Myocyte (in vitro differentiated cells): ENCODE results near the gene CEP55. TPM values are rescaled to one million over a fixed set of nuclear protein-coding genes. Genes with fewer than 3 reads are reported as not detected.
"Not testable (repeated sequence)": the region's sequence is repeated elsewhere in the genome, so short reads cannot be mapped to it uniquely, and the experiment has no call there.

Experiments used
- DNase-seq: peaks from one replicate; pipeline ENCODE4 v3.0.0-alpha.2; 2012; ENCODE audit warnings: low read depth
- total RNA-seq: library from RNA; depleted of rRNA; stranded (reverse); fragments of >200 nt; gene quantifications from 2 replicates; pipeline ENCODE4 v1.2.3, GENCODE V29; 2014

CEP55 gene
- total RNA-seq, 1 donor from 2014 or later: 2.1 TPM

DNA sequence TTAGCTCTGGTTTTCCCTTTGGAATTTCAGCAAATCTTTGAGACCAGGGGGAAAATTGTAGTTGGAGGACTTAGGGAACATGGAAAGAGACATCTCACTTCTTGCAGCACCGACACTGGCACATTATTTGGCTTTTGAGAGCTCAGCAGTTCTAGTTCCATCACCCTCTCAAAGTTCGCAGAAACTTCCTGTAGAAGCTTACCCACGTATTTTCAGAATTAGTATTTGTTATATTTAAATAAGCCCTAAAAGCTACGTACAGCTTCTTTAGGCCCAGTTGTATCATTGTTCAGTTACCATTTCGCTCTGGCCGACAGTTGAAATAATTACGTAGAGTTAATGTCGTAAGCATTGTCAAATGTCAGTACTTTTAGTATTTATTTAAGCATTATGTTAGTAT is 13.4 kb downstream of the CEP55 start:
- DNase-seq: no peak

DNA sequence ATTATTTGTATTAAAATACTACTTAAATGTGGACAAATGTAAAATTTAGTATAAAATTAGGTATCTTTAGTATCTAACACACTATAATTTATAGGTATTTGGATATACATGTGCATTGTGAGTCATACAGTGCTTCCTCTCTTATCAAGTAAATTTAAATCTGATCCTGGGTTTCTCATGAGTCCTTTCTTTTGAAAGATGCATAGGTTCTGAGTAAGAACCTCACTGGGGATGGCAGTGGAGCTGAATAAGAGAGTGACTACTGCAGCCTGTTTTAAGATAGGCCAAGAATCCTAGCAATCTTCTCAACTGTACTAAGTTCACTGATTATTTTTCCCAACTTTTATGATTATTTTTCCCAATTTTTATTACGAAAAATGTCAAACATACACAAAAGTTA is 16.2 kb downstream of the CEP55 start:
- no peak for DNase-seq

DNA sequence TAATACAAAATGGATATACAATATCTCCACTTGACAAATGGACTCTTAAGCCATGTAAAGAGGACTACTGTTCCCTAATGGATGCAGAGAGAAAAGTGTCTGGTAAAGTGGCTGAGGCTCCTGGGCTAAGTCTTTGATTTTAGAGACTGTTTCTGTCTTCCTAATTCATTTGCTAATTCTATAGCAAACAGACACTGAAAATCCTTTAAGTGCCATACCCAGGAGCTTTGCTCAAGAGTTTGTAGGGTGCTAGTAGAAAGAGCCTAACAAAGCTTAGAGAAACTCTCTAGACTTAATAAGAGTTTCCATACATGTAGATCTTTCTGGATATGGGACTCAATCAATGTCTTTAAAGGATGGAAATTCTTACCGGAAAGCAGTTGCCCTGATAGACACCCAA is 16.7 kb downstream of the CEP55 start:
- no peak for DNase-seq

DNA sequence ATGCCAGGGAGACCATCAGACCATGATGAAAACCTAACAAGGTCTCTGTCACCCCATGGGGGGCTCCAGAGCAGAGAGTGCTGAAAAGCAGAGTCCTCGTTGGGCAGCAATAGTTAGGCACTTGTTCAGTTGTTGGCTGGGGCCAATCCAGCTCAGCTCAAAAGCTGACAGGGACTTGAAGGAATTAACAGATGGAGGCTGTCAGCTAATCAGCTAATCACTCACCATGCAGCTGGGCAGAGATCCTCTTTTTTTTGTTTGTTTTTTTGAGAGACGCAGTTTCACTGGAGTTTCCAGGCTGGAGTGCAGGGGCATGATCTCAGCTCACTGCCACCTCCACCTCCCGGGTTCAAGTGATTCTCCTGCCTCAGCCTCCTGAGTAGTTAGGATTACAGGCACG is 18.1 kb downstream of the CEP55 start:
- peak; percentile 68 for DNase-seq

DNA sequence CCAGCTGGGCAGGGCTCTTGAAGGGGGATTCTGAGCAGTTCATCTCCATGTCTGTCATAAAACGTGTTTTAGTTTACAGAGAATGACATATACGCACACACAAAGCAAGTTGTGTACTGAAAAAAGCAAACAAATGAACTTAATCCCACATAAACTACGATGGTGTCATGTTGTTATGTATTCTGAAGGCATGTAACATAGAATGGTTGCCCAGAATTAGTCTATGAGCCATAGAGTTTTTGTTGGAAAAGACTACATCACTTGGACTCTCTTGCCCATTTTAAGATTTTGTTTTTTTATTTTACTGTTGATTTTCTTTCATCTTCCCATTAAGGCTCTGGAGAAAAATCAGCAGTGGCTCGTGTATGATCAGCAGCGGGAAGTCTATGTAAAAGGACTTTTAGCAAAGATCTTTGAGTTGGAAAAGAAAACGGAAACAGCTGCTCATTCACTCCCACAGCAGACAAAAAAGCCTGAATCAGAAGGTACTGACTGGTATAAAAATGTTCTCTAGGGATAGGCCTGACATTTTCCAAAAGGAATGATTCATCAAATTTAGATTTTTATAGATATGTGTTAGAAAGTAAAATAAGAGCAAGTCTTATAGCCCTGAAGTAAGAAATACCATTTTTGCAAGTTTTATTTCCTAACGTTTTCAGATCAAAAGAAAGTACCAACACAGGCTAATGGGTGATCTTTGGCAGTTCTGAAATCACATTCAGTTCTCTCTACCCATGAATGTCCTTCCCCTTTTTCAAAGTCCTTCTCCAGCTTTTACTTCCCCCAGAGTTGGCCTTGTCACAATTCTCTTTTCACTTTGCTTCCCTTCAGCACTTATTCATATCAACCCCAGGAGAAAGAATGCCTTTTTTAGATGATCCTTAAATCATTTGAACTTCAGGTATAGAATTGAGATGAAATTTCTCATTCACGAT is 18.9 kb downstream of the CEP55 start:
- DNase-seq: peak; percentile 67

DNA sequence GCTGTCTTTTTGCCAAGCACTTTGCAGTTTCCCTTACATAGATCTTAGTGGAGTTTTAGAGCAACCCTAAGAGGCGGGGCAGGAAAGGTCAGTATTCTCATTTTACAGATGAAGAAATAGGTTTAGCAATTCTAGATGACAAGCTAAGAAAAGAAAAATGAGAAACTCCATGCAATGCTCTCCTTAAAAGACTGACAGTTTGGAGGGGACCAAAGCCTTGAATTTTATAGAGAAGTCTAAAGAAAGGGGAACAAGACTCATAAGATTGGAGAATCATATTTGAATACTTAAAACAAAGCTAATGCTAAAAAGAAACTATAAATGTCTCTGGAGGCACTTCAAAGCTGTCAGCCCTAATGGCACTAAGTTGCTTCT is 19.6 kb downstream of the CEP55 start:
- DNase-seq: no peak

DNA sequence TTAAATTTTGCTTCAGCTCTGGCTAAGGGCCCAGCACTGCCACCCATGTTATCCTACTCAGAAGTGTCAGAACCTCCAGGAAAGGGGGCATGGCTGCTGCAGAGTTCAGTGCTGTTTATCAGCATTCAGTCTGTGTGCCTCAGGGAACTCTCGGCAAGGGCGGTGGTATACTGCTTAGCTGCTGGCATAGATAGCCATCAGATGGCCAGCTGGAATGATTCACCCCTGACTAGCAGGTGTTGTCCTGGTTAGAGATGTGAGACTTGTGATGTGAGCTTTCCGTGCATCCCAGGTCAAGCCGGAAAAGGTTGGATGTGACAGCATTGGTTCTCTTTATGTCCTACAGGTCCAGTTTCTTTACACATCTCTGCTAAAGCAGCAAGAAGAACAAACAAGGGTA is 22.1 kb downstream of the CEP55 start:
- peak; percentile 55 for DNase-seq

DNA sequence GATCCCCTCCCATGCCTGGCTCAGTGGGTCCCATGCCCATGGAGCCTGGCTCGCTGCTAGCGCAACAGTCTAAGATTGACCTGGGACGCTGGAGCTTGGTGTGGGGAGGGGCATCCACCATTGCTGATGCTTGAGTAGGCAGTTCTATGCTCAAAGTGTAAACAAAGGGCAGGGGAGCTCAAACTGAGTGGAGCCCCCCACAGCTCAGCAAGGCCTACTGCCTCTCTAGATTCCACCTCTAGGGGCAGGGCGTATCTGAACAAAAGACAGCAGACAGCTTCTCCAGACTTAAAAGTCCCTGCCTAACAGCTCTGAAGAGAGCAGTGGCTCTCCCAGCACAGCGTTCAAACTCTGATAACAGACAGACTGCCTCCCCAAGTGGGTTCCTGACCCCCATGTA is 38.9 kb downstream of the CEP55 start:
- no peak for DNase-seq

DNA sequence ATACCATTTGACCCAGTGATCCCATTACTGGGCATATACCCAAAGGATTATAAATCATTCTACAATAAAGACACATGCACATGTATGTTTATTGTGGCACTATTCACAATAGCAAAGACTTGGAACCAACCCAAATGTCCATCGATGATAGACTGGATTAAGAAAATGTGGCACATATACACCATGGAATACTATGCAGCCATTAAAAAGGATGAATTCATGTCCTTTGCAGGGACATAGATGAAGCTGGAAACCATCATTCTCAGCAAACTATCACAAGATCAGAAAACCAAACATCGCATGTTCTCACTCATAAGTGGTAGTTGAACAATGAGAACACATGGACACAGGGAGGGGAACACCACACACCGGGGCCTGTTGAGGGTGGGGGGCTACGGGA is 44.5 kb downstream of the CEP55 start:
- DNase-seq: not testable (repeated sequence)

DNA sequence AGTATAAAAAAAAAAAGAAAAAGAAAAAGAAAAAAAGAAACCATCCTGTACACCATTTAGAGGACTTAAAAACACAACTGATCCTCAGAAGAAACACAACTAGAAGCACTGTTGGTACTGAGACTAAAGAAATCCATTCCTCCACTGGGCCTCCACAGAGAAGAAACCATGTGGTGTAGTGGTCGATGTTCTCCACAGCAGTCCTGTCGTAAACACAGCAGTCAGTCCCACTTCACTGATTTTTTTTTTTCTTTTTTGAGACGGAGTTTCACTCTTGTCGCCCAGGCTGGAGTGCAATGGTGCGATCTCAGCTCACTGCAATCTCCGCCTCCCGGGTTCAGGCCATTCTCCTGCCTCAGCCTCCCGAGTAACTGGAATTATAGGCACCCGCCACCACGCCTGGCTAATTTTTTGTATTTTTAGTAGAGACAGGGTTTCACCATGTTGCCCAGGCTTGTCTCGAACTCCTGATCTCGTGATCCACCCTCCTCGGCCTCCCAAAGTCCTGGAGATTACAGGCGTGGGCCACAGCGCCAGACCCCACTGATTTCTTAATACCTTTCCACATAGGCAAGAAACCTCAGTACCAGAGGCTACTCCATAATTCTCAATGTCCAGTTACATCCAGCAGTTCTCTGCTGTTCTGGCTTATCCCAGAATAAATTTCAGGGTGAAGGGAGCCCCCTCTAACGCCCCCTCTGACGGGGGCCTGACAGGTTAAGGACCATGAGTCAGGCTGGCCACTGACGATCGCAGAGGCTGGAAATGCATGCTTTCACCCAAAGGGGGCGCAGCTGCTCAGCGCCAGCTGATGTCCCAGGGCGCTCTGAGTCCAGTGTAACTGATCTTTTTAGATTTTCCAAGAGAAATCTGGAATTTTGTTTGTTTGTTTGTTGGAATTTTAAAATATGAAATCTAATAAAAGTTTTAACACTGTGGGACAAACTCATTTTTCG is 45.3 kb downstream of the CEP55 start:
- peak; percentile 74 for DNase-seq

DNA sequence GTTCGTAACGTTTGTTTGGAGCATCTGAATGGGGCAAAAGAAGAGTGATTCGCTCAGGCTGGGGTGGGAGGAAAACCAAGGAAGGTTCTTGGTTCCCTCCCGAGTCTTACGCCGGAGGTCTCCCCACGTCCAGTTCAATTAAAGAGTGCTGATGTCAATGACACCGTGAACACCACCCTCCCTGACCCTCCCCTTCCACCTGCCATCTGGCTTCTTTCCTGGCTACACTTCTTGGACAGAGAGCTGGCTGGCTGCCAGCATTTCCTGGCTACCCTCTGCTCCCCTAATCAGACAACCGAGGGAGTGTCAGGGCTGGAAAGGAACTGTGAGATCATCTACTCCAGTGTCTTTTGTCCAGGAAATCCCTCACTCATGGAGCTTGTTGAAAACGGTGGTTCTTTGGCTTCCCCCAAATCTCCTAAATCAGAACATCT is 46.0 kb downstream of the CEP55 start:
- DNase-seq: peak; percentile 81

DNA sequence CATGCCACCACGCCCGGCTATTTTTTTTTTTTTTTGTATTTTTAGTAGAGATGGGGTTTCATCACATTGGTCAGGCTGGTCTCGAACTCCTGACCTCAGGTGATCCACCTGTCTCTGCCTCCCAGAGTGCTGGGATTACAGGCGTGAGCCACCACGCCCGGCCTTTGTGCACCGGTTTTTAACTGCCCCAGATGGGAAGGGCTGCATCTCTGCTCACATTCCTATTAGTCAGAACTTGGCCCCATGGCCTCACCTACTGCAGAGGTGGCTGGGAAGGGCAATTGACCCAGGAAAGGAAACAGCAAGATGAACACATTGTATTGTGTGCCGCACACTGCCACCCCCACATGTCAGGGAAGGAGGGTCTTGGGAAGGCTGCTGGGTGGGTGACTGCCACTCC is 50.6 kb downstream of the CEP55 start:
- DNase-seq: not testable (repeated sequence)

DNA sequence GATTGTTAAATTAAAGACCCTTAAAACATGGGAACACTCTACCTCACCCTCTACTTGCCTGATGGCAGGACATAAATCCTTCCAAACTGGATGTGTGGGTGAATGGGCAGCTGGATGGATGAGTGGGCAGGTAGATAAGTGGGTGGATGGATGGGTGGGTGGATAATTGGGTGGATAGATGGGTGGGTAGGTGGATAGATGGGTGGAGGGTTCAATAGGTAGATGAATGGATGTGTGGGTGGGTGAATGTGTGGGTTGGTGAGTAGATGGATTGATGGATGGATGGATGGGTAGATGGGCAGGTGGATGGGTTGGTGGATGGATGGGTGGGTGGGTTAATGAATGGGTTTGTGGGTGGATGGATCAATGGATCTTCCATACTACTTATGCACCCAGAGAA is 51.1 kb downstream of the CEP55 start:
- DNase-seq: no peak

DNA sequence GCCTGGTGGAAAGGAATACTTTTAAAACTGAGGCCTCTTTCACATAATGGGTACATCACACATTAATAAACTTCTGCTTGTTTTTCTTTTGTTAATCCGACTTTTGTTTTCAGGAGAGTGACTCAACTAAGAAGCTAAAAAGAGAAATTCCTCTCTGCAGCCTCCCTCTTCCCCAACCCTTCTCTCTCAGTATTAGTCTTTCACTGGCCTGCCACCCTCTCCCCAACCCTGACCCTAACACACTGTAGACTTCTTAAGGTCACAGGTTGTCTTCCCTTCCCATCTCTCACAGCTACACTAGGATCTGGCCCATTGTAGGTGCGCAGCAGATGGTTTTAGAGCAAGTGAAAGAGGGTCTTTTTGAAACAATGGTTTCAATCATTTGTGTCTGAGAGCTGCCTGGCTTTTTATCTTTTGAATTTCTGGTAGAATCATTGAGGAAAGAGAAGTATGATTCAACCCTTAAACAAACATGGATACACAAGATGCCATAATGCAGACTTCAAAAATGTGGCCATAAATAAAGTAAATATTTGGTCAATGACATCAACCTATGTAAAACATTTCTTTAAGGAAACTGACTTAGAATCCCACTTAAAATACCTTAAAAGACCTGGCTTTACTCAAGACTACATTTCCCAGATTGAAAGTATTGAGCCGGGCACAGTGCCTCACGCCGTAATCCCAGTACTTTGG is 52.1 kb downstream of the CEP55 start:
- DNase-seq: no peak

DNA sequence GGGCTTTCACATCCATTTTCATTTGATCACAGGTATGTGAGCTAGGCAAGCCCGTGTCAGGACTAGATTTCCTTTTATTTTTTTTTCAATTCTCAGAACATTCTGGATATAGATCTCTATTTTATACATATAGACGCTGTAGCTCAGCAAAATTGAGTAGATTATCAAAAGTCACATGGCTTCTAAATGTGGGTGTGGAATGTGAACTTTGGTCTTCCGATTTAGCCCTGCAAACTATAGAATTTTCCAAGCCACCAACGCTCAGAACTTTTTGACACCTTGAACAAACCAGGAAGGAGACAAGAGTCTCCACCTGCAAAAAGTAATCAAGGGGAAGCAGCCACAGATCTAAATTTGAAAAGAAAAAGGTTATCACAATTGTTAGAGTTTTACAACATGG is 54.2 kb downstream of the CEP55 start:
- DNase-seq: no peak

DNA sequence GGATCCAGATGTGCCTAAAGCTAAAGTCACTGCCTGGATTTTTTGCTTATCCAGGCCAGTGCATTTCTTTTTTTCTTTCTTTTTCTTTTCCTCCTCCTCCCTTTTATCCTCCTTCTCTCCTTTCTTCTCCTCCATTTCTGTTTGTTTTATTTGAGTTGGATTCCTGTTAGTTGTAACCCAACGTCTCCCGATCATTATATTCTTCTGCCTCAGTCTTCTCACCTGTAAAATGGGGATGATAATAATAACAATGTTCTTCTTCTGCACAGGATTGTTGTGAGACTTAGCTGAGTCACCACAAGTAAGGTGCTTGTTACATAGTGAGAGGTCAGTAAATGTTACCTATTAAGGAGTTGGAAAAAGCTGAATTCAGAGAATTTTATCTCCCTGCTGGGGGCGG is 56.4 kb downstream of the CEP55 start:
- DNase-seq: no peak

DNA sequence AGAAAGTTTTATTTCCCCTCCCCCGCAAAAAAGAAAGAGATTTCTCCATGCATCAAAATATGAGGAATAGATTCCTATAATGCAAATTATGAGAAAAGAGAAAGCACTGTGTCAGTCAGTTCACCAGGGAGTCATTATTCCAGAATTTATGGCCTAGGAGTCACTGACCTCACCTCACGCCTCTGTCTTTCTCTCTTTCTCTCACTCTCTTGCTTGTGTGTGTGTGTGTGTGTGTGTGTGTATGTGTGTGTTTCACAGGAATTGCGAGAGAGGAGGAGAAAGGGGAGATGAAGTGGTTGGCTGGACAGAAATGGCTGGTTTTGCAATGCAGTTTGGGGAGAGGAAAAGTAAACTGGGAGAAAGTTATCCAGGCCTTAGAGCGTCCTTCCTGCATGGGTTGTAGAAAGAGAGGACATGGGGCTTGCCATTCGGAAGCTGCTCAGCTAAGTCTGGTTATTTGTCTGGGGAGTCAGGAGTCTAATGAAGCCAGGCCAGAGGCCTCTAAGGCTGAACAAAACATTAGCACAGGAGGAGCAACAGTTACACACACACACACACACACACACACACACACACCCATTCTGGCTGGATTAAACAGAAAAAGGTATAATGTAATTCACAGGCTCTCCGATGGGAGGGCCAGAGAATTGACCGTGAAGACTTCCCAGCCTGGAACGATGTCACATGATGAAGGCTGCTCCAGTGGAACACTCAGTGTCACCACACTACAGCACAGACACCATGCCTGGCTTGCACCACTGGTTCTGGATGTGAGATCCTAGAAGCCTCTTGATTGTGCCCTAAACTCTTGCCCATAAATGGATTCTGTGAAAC is 57.3 kb downstream of the CEP55 start:
- DNase-seq: no peak

DNA sequence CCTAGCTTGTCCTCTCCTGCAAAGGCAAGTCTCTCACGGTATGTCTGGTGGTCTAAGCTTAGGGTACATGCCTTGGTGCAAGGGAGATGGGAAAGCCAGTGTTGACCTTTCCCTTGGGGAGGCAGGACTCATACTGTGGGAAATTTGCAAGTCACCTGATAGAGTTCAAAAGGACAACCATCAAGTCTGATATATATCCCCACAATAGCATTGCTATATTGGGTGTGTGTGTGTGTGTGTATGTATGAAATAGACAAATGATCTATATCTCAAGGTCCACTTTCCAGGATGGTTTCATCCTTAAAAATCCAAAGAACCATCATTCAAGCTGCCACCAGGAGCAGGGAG is 57.9 kb downstream of the CEP55 start:
- DNase-seq: no peak

DNA sequence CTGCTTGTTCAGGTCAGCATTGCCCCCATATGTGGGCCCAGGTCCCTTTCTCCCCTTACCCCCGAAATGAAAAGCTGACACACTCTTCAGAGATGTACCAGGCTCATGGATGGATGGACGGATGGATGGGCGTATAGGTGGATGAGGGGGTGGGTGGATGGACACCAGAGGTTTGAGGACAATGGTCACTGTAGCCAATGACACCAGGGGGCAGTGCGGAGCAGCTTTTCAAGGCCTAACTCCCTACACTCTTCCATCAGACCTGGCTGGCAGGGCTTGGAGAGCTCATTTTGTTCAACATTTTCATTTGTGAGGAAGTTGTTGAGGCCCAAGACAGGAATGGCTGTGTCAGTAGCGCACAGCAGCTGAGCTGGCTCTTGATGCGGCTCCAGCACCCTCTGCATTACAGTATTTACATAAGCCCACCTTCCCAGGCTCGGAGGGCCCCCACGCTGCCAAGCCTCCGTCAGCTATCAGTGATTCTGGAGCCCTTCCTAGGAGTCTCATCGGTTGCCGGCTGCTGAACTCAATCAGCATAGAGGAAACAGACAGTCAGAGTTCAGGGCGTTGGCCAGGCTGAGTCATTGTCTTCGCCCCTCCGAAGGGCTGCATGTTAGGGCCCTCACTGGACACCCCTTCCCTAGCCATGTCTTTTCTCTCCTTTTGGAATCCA is 58.5 kb downstream of the CEP55 start:
- peak; percentile 73 for DNase-seq

DNA sequence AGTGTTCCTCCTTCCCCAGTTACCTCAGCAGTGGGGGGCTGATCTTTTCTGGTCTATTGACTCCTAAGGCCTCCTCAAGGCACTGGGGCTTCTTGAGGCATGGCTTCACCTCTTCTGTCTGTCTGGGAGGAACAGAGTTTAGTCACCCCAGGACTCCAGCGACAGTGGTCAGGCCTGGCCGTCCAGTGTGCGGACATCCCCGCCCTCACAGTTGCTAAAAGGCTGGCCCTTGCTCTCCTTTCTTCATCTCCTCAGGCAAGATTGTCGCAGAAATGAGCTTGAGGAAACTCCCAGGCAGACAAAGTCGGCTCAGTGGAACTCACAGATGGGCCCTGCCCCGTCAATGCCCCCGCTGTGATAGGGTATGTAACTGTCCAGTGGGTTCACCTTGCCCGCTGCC is 63.1 kb downstream of the CEP55 start:
- DNase-seq: no peak
